Kidney (tissue), 14 donors: ENCODE measurements around the gene CCT6A. TPM values are rescaled to one million over a fixed set of nuclear protein-coding genes. Genes with fewer than 3 reads are reported as not detected.
"Not testable (repeated sequence)": the region's sequence is repeated elsewhere in the genome, so short reads cannot be mapped to it uniquely, and the experiment has no call there.

ENCODE experiments used
- DNase-seq, 5 donors: peaks; one replicate each; pipeline ENCODE4 v3.0.0-alpha.2; 2013 to 2020
- FAIRE-seq: peaks from 2 replicates; lab custom pipeline; 2012; peaks lifted over from hg19 to GRCh38; lab: Jason Lieb, UNC
- H3K27ac ChIP-seq, 2 donors: one replicate each; pipeline ENCODE4 v1.7.0; 2013; ENCODE audit warnings: low read depth in 2 of 2, low read length in 2 of 2, inconsistent platforms in 1 of 2
- H3K27me3 ChIP-seq: one replicate; pipeline ENCODE4 v1.7.1; 2013; ENCODE audit warnings: low read length, inconsistent platforms; ENCODE audit not compliant: control insufficient read depth, insufficient read depth
- H3K36me3 ChIP-seq, 3 donors: one replicate each; pipeline versions ENCODE4 v1.7.0 to v1.7.1; 2013; ENCODE audit warnings: low read length in 3 of 3, control low read depth in 1 of 3, inconsistent platforms in 1 of 3; ENCODE audit not compliant: insufficient read depth in 3 of 3, control insufficient read depth in 2 of 3
- H3K4me1 ChIP-seq, 3 donors: one replicate each; pipeline versions ENCODE4 v1.7.0 to v1.7.1; 2013; ENCODE audit warnings: low read length in 3 of 3, inconsistent platforms in 1 of 3, low read depth in 1 of 3; ENCODE audit not compliant: control insufficient read depth in 2 of 3, insufficient read depth in 2 of 3
- H3K4me3 ChIP-seq, 3 donors: one replicate each; pipeline versions ENCODE4 v1.7.0 to v1.8.1; 2013; ENCODE audit warnings: low read length in 3 of 3, control low read depth in 1 of 3, inconsistent platforms in 1 of 3
- H3K9ac ChIP-seq, 3 donors: one replicate each; pipeline versions ENCODE4 v1.7.0 to v1.7.1; 2013; ENCODE audit warnings: low read length in 3 of 3, control low read depth in 1 of 3, inconsistent platforms in 1 of 3
- H3K9me3 ChIP-seq, 3 donors: one replicate each; pipeline versions ENCODE4 v1.7.0 to v1.7.1; 2013; ENCODE audit warnings: low read length in 3 of 3, control low read depth in 1 of 3, inconsistent platforms in 1 of 3; ENCODE audit not compliant: control insufficient read depth in 2 of 3, insufficient read depth in 1 of 3
- intact Hi-C: fragments of 100-400 bp; cut with DNase I; formaldehyde crosslinking; loops from one replicate; pipeline ENCODE4 v1.11.1; 2022
- polyA plus RNA-seq: library from polyadenylated mRNA; stranded (reverse); fragments of 350-450 nt; fragmentation: Illumina TruSeq; extraction: RNeasy Lipid Tissue Mini Kit (QIAGEN cat#74804); gene quantifications from one replicate; pipeline ENCODE4 v1.2.3, GENCODE V29; 2014; ENCODE audit warnings: low read depth, low replicate concordance; ENCODE audit not compliant: insufficient read depth
- total RNA-seq: library from RNA; stranded (reverse); fragmentation: NEBNext Ultra II Directional; extraction: Animal tissue kit (Norgen Biotek cat#: 25700); gene quantifications from one replicate; pipeline ENCODE4 v1.2.1, GENCODE V29; 2021
- TF ChIP-seq, protein P1 (sequence below): IDR thresholded peaks from 3 replicates; pipeline ENCODE4 v1.5.1; 2012; ENCODE audit warnings: mild to moderate bottlenecking, moderate library complexity, borderline replicate concordance; ENCODE audit not compliant: insufficient read depth; ENCODE audit errors: extremely low read depth
- donor health status: control.
- donor health status: control.
- donor health status: control.
- donor health status: control.
- donor health status: control.
- donor health status: DM: yes; HTN: yes; CAD: no.
- donor health status: Normal renal cell carcinoma (clear cell type).

Gene CCT6A
- total and polyA plus RNA-seq, 2 donors from 2014 or later, result 92.8 to 124 TPM

DNA sequence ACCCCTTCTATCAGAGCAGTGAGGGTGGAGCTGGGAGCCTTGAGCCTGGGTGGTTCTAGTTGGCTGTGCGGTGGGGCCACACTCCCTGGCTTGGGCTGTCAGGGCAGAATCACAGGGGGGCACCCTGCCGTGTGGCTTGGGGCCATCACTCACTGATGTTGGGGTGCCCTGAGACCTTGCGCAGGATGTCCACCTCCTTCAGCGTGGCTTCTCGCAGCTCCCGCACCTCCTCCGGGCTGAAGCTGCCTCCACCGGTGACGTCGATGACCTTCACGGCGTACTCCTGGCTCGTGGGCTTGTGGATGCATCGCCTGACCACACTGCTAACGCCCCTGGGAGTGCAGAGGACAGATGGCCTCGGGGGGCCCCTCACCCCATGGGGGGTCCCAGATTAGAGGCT is 35.9 kb downstream of the CCT6A start:
- H3K9ac ChIP-seq, result no peak overlapping the region
- FAIRE-seq, result no peak
- no peak overlapping the region for H3K4me3 ChIP-seq
- H3K27ac ChIP-seq, result no peak overlapping the region
- peak in 1 of 5 donors; percentile 73 for DNase-seq
- TF ChIP-seq, protein P1, sequence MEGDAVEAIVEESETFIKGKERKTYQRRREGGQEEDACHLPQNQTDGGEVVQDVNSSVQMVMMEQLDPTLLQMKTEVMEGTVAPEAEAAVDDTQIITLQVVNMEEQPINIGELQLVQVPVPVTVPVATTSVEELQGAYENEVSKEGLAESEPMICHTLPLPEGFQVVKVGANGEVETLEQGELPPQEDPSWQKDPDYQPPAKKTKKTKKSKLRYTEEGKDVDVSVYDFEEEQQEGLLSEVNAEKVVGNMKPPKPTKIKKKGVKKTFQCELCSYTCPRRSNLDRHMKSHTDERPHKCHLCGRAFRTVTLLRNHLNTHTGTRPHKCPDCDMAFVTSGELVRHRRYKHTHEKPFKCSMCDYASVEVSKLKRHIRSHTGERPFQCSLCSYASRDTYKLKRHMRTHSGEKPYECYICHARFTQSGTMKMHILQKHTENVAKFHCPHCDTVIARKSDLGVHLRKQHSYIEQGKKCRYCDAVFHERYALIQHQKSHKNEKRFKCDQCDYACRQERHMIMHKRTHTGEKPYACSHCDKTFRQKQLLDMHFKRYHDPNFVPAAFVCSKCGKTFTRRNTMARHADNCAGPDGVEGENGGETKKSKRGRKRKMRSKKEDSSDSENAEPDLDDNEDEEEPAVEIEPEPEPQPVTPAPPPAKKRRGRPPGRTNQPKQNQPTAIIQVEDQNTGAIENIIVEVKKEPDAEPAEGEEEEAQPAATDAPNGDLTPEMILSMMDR, result no peak
- H3K4me1 ChIP-seq, result peaks cover 0 to 8% (median 5%) of the 10 kb centered on the region in 3 donors
- no peaks in the 10 kb centered on the region for H3K9me3 ChIP-seq
- intact Hi-C loops, result no loop called here
- no peaks in the 10 kb centered on the region for H3K27me3 ChIP-seq
- peaks cover 0 to 3% (median 0%) of the 10 kb centered on the region in 3 donors for H3K36me3 ChIP-seq

DNA sequence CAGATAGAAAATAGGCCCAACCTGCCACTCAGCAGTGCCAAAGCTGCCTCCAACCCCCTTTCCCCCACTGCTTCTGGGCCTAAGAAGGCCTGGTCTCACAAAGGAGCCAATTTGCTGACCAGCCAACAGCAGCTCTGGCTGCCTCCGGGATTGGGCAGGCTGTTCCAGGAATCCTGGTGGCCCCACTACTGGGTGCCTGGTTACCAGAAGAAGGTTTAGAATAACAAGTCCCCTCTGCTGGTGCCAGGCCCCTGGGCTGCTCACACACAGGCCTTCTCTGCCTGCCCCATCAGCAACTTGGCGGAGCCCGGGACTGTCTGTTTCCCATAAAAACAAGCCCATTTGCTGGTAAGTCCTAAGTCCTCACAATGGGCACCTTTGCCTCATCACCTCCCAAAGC is 40.0 kb downstream of the CCT6A start:
- H3K9me3 ChIP-seq, result no peaks in the 10 kb centered on the region
- DNase-seq (no peak), FAIRE-seq (no peak)
- H3K27me3 ChIP-seq, result no peaks in the 10 kb centered on the region
- no peak overlapping the region for H3K27ac ChIP-seq
- H3K4me1 ChIP-seq, result peaks cover 0 to 3% (median 0%) of the 10 kb centered on the region in 3 donors
- intact Hi-C loops, result no loop called here
- TF ChIP-seq, protein P1, result no peak
- H3K9ac ChIP-seq, result no peak overlapping the region
- peaks cover 0 to 3% (median 0%) of the 10 kb centered on the region in 3 donors for H3K36me3 ChIP-seq
- no peak overlapping the region for H3K4me3 ChIP-seq

DNA sequence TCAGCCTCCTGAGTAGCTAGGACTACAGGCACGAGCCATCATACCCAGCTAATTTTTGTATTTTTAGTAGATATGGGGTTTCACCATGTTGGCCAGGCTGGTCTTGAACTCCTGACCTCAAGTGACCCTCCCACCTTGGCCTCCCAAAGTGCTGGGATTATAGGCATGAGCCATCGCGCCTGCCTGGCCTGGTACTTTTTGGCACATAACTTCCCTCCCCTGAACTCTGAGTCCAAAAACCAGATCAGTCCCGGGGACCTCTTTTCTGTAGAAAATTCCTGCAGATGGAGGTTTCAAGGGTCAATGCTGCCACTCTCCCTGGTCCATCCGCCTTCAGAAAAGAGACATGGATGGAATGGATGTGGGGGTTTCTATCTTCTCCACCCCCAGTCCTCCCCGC is 40.8 kb downstream of the CCT6A start:
- FAIRE-seq, intact Hi-C loops, H3K4me3 ChIP-seq, DNase-seq, H3K27me3 ChIP-seq, H3K9me3 ChIP-seq, H3K36me3 ChIP-seq, H3K27ac ChIP-seq, H3K4me1 ChIP-seq, H3K9ac ChIP-seq: not testable (repeated sequence)

DNA sequence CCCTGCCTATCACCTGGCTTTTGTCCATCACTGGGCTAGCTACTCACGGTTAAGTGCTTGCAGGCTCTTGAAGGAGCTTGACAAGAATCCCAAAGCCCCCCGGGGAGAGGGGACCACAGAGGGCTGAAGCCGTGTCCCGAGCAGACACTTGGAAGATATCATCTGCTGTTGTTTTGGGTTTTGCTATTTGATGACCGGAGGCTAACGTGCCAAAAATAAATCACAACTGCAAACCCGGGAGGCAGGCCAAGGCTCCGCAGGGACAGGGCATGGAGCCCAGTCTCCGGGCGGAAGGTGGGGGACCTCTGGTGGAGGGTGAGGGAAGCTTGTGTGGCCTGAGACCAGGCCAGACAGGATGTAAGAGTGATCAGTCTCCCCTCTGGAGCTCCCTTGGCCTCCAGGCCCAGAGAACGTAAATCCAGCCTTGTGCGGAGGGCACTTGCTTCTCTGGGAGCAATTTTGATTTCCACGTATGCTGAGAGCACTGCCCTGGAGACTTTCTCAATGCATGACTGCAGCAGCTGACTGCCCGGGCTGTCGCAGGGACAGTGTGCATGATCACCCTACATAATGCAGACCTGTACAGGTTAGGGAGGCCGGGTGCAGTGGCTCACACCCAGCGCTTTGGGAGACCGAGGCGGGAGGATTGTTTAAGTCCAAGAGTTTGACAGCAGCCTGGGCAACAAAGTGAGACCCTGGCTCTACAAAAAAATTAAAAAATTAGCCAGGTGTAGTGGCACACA is 41.4 kb downstream of the CCT6A start, which contains the start of gene PHKG1:
PHKG1 (minus strand) TSS at position 164 of the 743 bp plus-strand sequence. CDS start 4,011 bp downstream, outside the sequence.
- TF ChIP-seq, protein P1, result peak; percentile 37
- no peak within 1 kb of the TSS for H3K9ac ChIP-seq
- no peaks in the 10 kb centered on the region for H3K27me3 ChIP-seq
- H3K4me1 ChIP-seq, result peaks cover 0 to 3% (median 0%) of the 10 kb centered on the region in 3 donors
- DNase-seq, result peak in 3 of 5 donors; percentile 26 to 92 (median 65)
- no peak within 1 kb of the TSS for H3K4me3 ChIP-seq
- FAIRE-seq, result no peak
- no peaks in the 10 kb centered on the region for H3K9me3 ChIP-seq
- H3K36me3 ChIP-seq, result no peaks in the 10 kb centered on the region
- intact Hi-C loops, result no loop called here
- H3K27ac ChIP-seq, result no peak within 1 kb of the TSS
